K562 (cell line): ENCODE measurements around the gene PRTN3. TPM values are rescaled to one million over a fixed set of nuclear protein-coding genes. Genes with fewer than 3 reads are reported as not detected.

Experiments used
- ATAC-seq: fragments of 200-7000 bp; cut with Tn5 transposase; 3 replicates; pipeline ENCODE4 v1.9.1; 2020; ENCODE audit warnings: moderate library complexity
- BruUV-seq: library from RNA; stranded (reverse); fragments of 400-500 nt; replicated peaks from 2 replicates; lab custom pipeline; 2021; lab: Mats Ljungman, UMichigan
- CTCF ChIA-PET: fragments of 300-600 bp; formaldehyde crosslinking; extraction: SDS; loops from one replicate; lab custom pipeline; 2021; ENCODE audit warnings: low intra/inter-chr PET ratio; lab: Yijun Ruan, JAX
- POLR2A ChIA-PET: fragments of 300-600, 350-650 bp; sonication (Branson Sonifier 250); formaldehyde crosslinking; extraction: SDS; loops from one replicate; lab custom pipeline; 2021; ENCODE audit warnings: antibody characterized with exemption, inconsistent platforms; lab: Yijun Ruan, JAX
- DNase-seq, 4 experiments: peaks; one replicate each; pipeline versions ENCODE4 v3.0.0 to v3.0.0-alpha.2; 2011 to 2018; ENCODE audit warnings: low spot score in 3 of 4, mixed read lengths in 3 of 4; ENCODE audit errors: extremely low read depth in 1 of 4
- FAIRE-seq: peaks from 2 replicates; lab custom pipeline; 2011; peaks lifted over from hg19 to GRCh38; lab: Jason Lieb, UNC
- H2AFZ ChIP-seq: 2 replicates; pipeline ENCODE4 v1.6.0; 2011; ENCODE audit warnings: low read depth, low read length, control low read depth, inconsistent platforms
- H3K27ac ChIP-seq: fragments of 200-600 bp; 3 replicates; pipeline ENCODE4 v1.8.0; 2011; ENCODE audit warnings: low read depth, mild to moderate bottlenecking, control low read depth, inconsistent platforms, low read length, moderate library complexity, mixed read lengths; ENCODE audit errors: extremely low read depth
- H3K27me3 ChIP-seq, 2 experiments: fragments of 300-600 bp in 1 of 2; 2 replicates in 1 of 2; 3 replicates in 1 of 2; pipeline versions ENCODE4 v1.6.0 to v1.8.0; 2011; ENCODE audit warnings: inconsistent platforms in 2 of 2, low read length in 2 of 2, mild to moderate bottlenecking in 1 of 2, mixed read lengths in 1 of 2, moderate library complexity in 1 of 2; ENCODE audit not compliant: control insufficient read depth in 2 of 2, insufficient read depth in 2 of 2
- H3K36me3 ChIP-seq: fragments of 300-600 bp; 3 replicates; pipeline ENCODE4 v1.8.0; 2011; ENCODE audit warnings: mild to moderate bottlenecking, low read length, inconsistent platforms; ENCODE audit not compliant: control insufficient read depth, insufficient read depth
- H3K4me1 ChIP-seq, 2 experiments: fragments of 200-600 bp in 1 of 2; replicated peaks in 1 of 2; 2 replicates in 1 of 2; 3 replicates in 1 of 2; pipeline versions ENCODE4 v1.5.1 to v1.8.0; 2011; ENCODE audit warnings: inconsistent platforms in 2 of 2, low read length in 2 of 2, mild to moderate bottlenecking in 1 of 2, mixed read lengths in 1 of 2, moderate library complexity in 1 of 2; ENCODE audit not compliant: control insufficient read depth in 2 of 2, insufficient read depth in 2 of 2
- H3K4me2 ChIP-seq: 2 replicates; pipeline ENCODE4 v1.6.1; 2011; ENCODE audit warnings: low read length, control low read depth, inconsistent platforms, mixed read lengths; ENCODE audit not compliant: insufficient read depth
- H3K4me3 ChIP-seq: fragments of 200-600 bp; sonication (generic), shearing (Covaris generic); 2 replicates; pipeline ENCODE4 v1.5.1; 2016; ENCODE audit warnings: control low read depth, inconsistent platforms
- H3K79me2 ChIP-seq: fragments of 200-600 bp; 3 replicates; pipeline ENCODE4 v1.8.0; 2011; ENCODE audit warnings: low read length, inconsistent platforms; ENCODE audit not compliant: control insufficient read depth, insufficient read depth
- H3K9ac ChIP-seq, 2 experiments: 2 replicates each; pipeline versions ENCODE4 v1.6.0 to v1.6.1; 2011; ENCODE audit warnings: low read depth in 2 of 2, low read length in 2 of 2, control low read depth in 1 of 2, inconsistent platforms in 1 of 2, mild to moderate bottlenecking in 1 of 2, mixed read lengths in 1 of 2; ENCODE audit not compliant: insufficient read depth in 1 of 2
- H3K9me1 ChIP-seq: one replicate; pipeline ENCODE4 v1.6.0; 2011; ENCODE audit warnings: inconsistent platforms, mild to moderate bottlenecking, low read length, moderate library complexity; ENCODE audit not compliant: control insufficient read depth, insufficient read depth
- H3K9me3 ChIP-seq: replicated peaks from 2 replicates; pipeline ENCODE4 v1.5.1; 2011; ENCODE audit warnings: low read depth, low read length, inconsistent platforms; ENCODE audit not compliant: control insufficient read depth, insufficient read depth
- H4K20me1 ChIP-seq: replicated peaks from 2 replicates; pipeline ENCODE4 v1.6.1; 2011; ENCODE audit warnings: low read length, inconsistent platforms, mixed read lengths; ENCODE audit not compliant: control insufficient read depth, insufficient read depth
- BCOR ChIP-seq: fragments of 450-650 bp; IDR thresholded peaks from 2 replicates; pipeline ENCODE4 v1.6.1; 2016
- CBX2 ChIP-seq: fragments of 200-600 bp; sonication (generic); IDR thresholded peaks from one replicate; pipeline ENCODE4 v1.6.1; 2012; ENCODE audit warnings: mild to moderate bottlenecking, low read length, inconsistent platforms; ENCODE audit not compliant: insufficient read depth, poor library complexity, severe bottlenecking
- FOXM1 ChIP-seq, 2 experiments: fragments of 450-650 bp in 1 of 2; sonication (generic) in 1 of 2; formaldehyde crosslinking in 1 of 2; IDR thresholded peaks; 2 replicates each; pipeline versions ENCODE4 v1.6.1 to v1.9.0; 2017 to 2022; ENCODE audit warnings: low read depth in 2 of 2, mild to moderate bottlenecking in 2 of 2, missing genetic modification reagents in 1 of 2, moderate library complexity in 1 of 2
- REST ChIP-seq, 2 experiments: fragments of 450-650 bp; formaldehyde crosslinking in 1 of 2; IDR thresholded peaks; 2 replicates each; pipeline versions ENCODE4 v1.4.0 to v1.6.1; 2014 to 2020; ENCODE audit warnings: mild to moderate bottlenecking in 2 of 2, borderline replicate concordance in 1 of 2, low read depth in 1 of 2
- ZBTB12 ChIP-seq: fragments of 250-450 bp; sonication (Bioruptor Pico); IDR thresholded peaks from 2 replicates; pipeline ENCODE4 v1.4.0; 2020
- ZFX ChIP-seq: sonication (generic); formaldehyde crosslinking; IDR thresholded peaks from 2 replicates; pipeline ENCODE4 v1.8.0; 2022; ENCODE audit warnings: mild to moderate bottlenecking, missing genetic modification reagents, moderate library complexity
- WGBS: fragments of 100-300 bp; shearing (Covaris generic); methylation state at CpG from one replicate; pipeline ENCODE4 v1.1.6; 2016; ENCODE audit warnings: low coverage, mixed read lengths; ENCODE audit not compliant: insufficient coverage; ENCODE audit errors: missing lambda C conversion rate; 5-methylcytosine and 5-hydroxymethylcytosine counted together
- in situ Hi-C: fragments of 300-500 bp; cut with MboI; formaldehyde crosslinking; loops from 4 replicates; pipeline ENCODE4 v1.15.0; 2018; ENCODE audit warnings: inconsistent platforms, mixed read lengths
- intact Hi-C: fragments of 100-400 bp; cut with micrococcal nuclease; formaldehyde crosslinking; loops from 2 replicates; pipeline ENCODE4 v1.14.2; 2022
- polyA plus RNA-seq, 8 experiments: library from polyadenylated mRNA; depleted of rRNA in 4 of 8; stranded (reverse) in 5 of 8; unstranded in 3 of 8; fragments of >200 nt; fragmentation: Nextera tagmentation in 2 of 8; fragmentation: Illumina TruSeq in 1 of 8; extraction: Ambion mirVana in 2 of 8; extraction: Trizol in 1 of 8; gene quantifications; 2 replicates each; pipeline versions ENCODE4 v1.2.1 to v1.2.3, GENCODE V29; 2011 to 2014; ENCODE audit warnings: inconsistent platforms in 1 of 8, missing spikeins in 1 of 8
- total RNA-seq, 7 experiments: library from RNA; depleted of rRNA in 6 of 7; stranded (reverse); fragments of >200 nt in 6 of 7; fragmentation: Illumina TruSeq in 2 of 7; extraction: Trizol in 2 of 7; gene quantifications; 2 replicates each; pipeline versions ENCODE4 v1.2.1 to v1.2.3, GENCODE V29; 2011 to 2021; ENCODE audit warnings: low replicate concordance in 1 of 7

PRTN3 gene
- total and polyA plus RNA-seq, 9 of the 15 experiments (the other 6 are each of a cell fraction or from before 2014, with no cell fraction given), result 0.14 to 0.86 (median 0.43) TPM; not detected in 3

GRCh38 chr19:850221-850978 lies 9.6 kb downstream of the PRTN3 start (continued):
- no peak for TF ChIP-seq ZBTB12 (CRISPR knock-in tag)

GRCh38 chr19:850979-851335 lies 10.2 kb downstream of the PRTN3 start:
- Histone ChIP-seq H3K4me3 (no peak overlapping the region), H3K9ac (peak overlapping the region in 1 of 2 experiments; percentile 73; a peak in 1 of 4 replicates)
- no TSS peak for BruUV-seq
- intact Hi-C loops, result no loop called here
- TF ChIP-seq BCOR (peak; percentile 57; the same call in 1 of the 2 replicates), CBX2 (no peak), FOXM1 (IDR thresholded peaks at IDR 0.05; ENCODE audit: low read depth) (no peak), FOXM1 (CRISPR knock-in tag; IDR thresholded peaks at IDR 0.05; ENCODE audit: low read depth) (no peak), REST (IDR thresholded peaks at IDR 0.05; ENCODE audit: borderline replicate concordance) (0 out of 2 replicates have a peak, but pooled peaks have one; percentile 4), REST (CRISPR knock-in tag; IDR thresholded peaks at IDR 0.05; ENCODE audit: low read depth) (no peak), ZFX (CRISPR knock-in tag) (peak; percentile 40; the same call in 1 of the 2 replicates)
- TF ChIP-seq, all 486 proteins: peak for 3
- ChIA-PET CTCF (no interaction called here), POLR2A (no interaction called here)
- Histone ChIP-seq H3K9me3 (no peaks in the 10 kb centered on the region), H3K9me1 (no peaks in the 10 kb centered on the region), H3K79me2 (no peaks in the 10 kb centered on the region), H3K4me1 (peaks cover 5 to 54% of the 10 kb centered on the region in 2 experiments; a peak in 3 of 5 replicates), H3K36me3 (no peaks in the 10 kb centered on the region), H3K27ac (peak overlapping the region; percentile 5; the same call in 1 of the 3 replicates), H4K20me1 (no peaks in the 10 kb centered on the region), H2AFZ (peak overlapping the region; percentile 67), H3K4me2 (no peak overlapping the region), H3K27me3 (no peaks in the 10 kb centered on the region)
- DNase-seq, result no peak
- FAIRE-seq, result no peak
- no peak; the same call in 2 of the 3 replicates for ATAC-seq
- in situ Hi-C loops, result no loop called here
- 36% methylated on average over 11 of the region's 13 CpGs for WGBS
